Neuronal stem cell (in vitro differentiated cells): ENCODE data around the gene DGKQ.

Source experiments
- DNase-seq: peaks from one replicate; pipeline ENCODE4 v3.0.0-alpha.2; 2013; ENCODE audit warnings: low spot score
- H2AFZ ChIP-seq: one replicate; pipeline ENCODE4 v1.6.1; 2013; ENCODE audit warnings: mild to moderate bottlenecking, low read length, inconsistent platforms
- H2AK5ac ChIP-seq: 2 replicates; pipeline ENCODE4 v1.6.1; 2013; ENCODE audit warnings: low read depth, mild to moderate bottlenecking, inconsistent platforms, low read length, moderate library complexity, mixed read lengths
- H2BK120ac ChIP-seq: 2 replicates; pipeline ENCODE4 v1.6.1; 2013; ENCODE audit warnings: low read depth, mild to moderate bottlenecking, inconsistent platforms, low read length, moderate library complexity, mixed read lengths
- H2BK12ac ChIP-seq: one replicate; pipeline ENCODE4 v1.6.1; 2013; ENCODE audit warnings: low read length, inconsistent platforms
- H2BK15ac ChIP-seq: 2 replicates; pipeline ENCODE4 v1.6.1; 2013; ENCODE audit warnings: mild to moderate bottlenecking, low read length, inconsistent platforms, mixed read lengths
- H2BK5ac ChIP-seq: one replicate; pipeline ENCODE4 v1.6.1; 2013; ENCODE audit warnings: inconsistent platforms, mild to moderate bottlenecking, low read length, moderate library complexity
- H3K14ac ChIP-seq: one replicate; pipeline ENCODE4 v1.6.1; 2013; ENCODE audit warnings: low read length, inconsistent platforms
- H3K18ac ChIP-seq: 2 replicates; pipeline ENCODE4 v1.6.1; 2013; ENCODE audit warnings: low read length, inconsistent platforms
- H3K23ac ChIP-seq: 2 replicates; pipeline ENCODE4 v1.6.1; 2013; ENCODE audit warnings: low read depth, mild to moderate bottlenecking, mixed read lengths, low read length, inconsistent platforms; ENCODE audit not compliant: poor library complexity
- H3K27ac ChIP-seq: replicated peaks from 3 replicates; pipeline ENCODE4 v1.5.1; 2013; ENCODE audit warnings: low read length, inconsistent platforms
- H3K27me3 ChIP-seq, 3 experiments: 2 replicates each; pipeline ENCODE4 v1.6.1; 2013; ENCODE audit warnings: low read length in 3 of 3, mild to moderate bottlenecking in 2 of 3, inconsistent platforms in 1 of 3, low read depth in 1 of 3, mixed read lengths in 1 of 3, moderate library complexity in 1 of 3; ENCODE audit not compliant: control insufficient read depth in 3 of 3, insufficient read depth in 3 of 3
- H3K36me3 ChIP-seq, 2 donors: replicated peaks in 1 of 2; 2 replicates each; pipeline ENCODE4 v1.6.1; 2013; ENCODE audit warnings: low read length in 2 of 2; ENCODE audit not compliant: control insufficient read depth in 2 of 2, insufficient read depth in 2 of 2
- H3K4ac ChIP-seq: 2 replicates; pipeline ENCODE4 v1.6.1; 2013; ENCODE audit warnings: inconsistent platforms, mild to moderate bottlenecking, low read length, moderate library complexity
- H3K4me1 ChIP-seq, 2 donors: 1 replicate in 1 of 2; 2 replicates in 1 of 2; pipeline ENCODE4 v1.6.1; 2013; ENCODE audit warnings: low read length in 2 of 2, low read depth in 1 of 2; ENCODE audit not compliant: control insufficient read depth in 2 of 2, insufficient read depth in 1 of 2
- H3K4me2 ChIP-seq: one replicate; pipeline ENCODE4 v1.6.1; 2013; ENCODE audit warnings: mild to moderate bottlenecking, low read length, inconsistent platforms; ENCODE audit not compliant: insufficient read depth, poor library complexity, severe bottlenecking
- H3K4me3 ChIP-seq, 2 donors: 2 replicates each; pipeline ENCODE4 v1.5.1; 2013; ENCODE audit warnings: low read length in 2 of 2, mild to moderate bottlenecking in 2 of 2, inconsistent platforms in 1 of 2, moderate library complexity in 1 of 2
- H3K79me1 ChIP-seq: one replicate; pipeline ENCODE4 v1.6.1; 2013; ENCODE audit warnings: low read depth, mild to moderate bottlenecking, inconsistent platforms, low read length, moderate library complexity
- H3K9ac ChIP-seq: one replicate; pipeline ENCODE4 v1.6.1; 2013; ENCODE audit warnings: mild to moderate bottlenecking, low read depth, low read length, inconsistent platforms; ENCODE audit not compliant: poor library complexity
- H3K9me3 ChIP-seq, 2 donors: replicated peaks in 1 of 2; 2 replicates each; pipeline versions ENCODE3 to v1.6.1; 2013; ENCODE audit warnings: low read length in 2 of 2, mild to moderate bottlenecking in 2 of 2, inconsistent platforms in 1 of 2, low read depth in 1 of 2, mixed read lengths in 1 of 2, moderate library complexity in 1 of 2; ENCODE audit not compliant: control insufficient read depth in 2 of 2, insufficient read depth in 1 of 2
- H4K8ac ChIP-seq: one replicate; pipeline ENCODE4 v1.6.1; 2013; ENCODE audit warnings: low read depth, mild to moderate bottlenecking, inconsistent platforms, low read length, moderate library complexity
- H4K91ac ChIP-seq: one replicate; pipeline ENCODE4 v1.6.1; 2013; ENCODE audit warnings: low read length, low read depth, mild to moderate bottlenecking, inconsistent platforms; ENCODE audit not compliant: poor library complexity
- WGBS, 2 donors: extraction: QIAGEN DNeasy Blood & Tissue Kit; methylation state at CpG; one replicate each; pipeline ENCODE4 v1.1.7; 2013; ENCODE audit warnings: missing lambda C conversion rate in 2 of 2, mixed read lengths in 1 of 2; ENCODE audit not compliant: insufficient read length in 2 of 2, insufficient replicate concordance in 1 of 2; ENCODE audit errors: extremely low coverage in 2 of 2; 5-methylcytosine and 5-hydroxymethylcytosine counted together

Gene DGKQ

DNA sequence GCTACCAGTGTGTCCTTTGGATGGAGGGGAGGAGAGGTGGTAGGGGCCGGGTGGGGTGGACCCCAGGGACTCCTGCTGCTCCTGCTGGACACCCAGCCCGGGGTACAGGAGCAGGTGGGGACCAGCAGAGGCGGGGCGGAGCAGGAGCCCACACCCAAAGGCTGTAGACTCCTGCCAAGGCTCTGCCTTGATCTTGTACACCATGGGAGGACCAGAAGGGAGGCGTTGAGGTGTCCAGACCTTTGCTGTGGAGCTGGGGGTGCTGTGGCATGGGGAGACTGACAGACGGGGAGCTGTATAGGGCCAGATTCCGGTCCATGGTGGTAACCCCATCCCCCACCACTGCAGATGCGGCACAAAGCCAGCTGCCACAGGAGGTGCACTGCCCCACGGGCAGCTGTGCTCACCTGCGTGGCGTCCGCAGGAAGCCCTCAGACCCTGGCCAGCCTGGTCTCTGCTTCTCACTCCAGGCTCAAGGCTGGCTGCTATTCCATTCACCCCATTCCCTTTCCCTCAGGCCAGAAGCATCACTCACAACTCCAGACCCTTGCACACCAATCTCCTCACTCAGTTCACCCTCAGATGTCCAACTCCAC lies 24.8 kb upstream of the DGKQ start:
- Histone ChIP-seq H2AFZ (no peak overlapping the region), H3K4me2 (no peak overlapping the region), H3K4ac (no peak overlapping the region), H2BK12ac (no peak overlapping the region), H2BK120ac (peak overlapping the region; percentile 96), H2BK5ac (peak overlapping the region; percentile 90), H3K36me3 (no peaks in the 10 kb centered on the region), H2AK5ac (peak overlapping the region; percentile 81), H4K8ac (no peak overlapping the region), H3K18ac (peak overlapping the region; percentile 20), H3K23ac (peak overlapping the region; percentile 44), H3K9ac (peak overlapping the region; percentile 21), H3K27me3 (peaks cover 24 to 70% (median 65%) of the 10 kb centered on the region in 3 experiments), H3K14ac (no peak overlapping the region), H4K91ac (no peak overlapping the region), H3K79me1 (peaks cover 2% of the 10 kb centered on the region), H2BK15ac (peak overlapping the region; percentile 81), H3K27ac (no peak overlapping the region), H3K9me3 (peaks cover 2 to 6% of the 10 kb centered on the region in 2 donors), H3K4me1 (peaks cover 6 to 10% of the 10 kb centered on the region in 2 donors), H3K4me3 (peak overlapping the region in 1 of 2 donors; percentile 19)
- DNase-seq = no peak
- WGBS, 2 donors = no CpG with 5 or more reads among the region's 12 CpGs

DNA sequence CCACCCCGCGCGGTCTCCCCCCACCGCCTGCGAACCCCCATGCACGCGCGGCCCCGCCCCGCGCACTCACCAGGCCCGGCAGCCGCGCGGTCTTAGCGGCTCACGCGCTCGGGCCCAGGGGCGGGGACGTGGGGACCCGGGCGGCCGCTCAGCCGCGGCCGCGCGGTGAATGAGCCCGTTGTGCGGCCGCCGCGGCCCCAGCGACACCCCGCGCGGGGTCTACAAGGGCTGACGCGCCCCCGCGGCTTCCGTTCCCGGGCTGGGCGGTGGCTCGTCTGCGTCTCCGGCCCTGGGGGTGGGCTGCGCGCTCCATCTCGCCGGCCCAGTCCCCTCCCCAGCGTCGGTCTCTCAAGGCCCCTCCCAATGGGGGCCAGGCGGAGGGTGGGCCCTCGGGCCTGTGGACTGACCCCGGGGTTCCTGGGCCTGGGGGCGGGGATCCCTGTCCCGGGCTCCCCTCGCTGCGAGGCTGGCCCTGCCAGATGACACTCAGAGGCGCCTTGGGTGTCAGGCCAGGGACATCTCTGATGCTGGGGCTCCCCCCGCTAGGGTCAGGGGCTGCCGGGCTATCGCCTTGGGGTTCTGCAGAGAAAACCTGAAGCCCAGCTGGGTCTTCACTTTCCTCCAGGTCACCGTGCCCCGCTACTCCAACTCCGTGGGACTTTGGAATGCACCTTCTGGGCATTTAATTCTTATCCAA lies 24.2 kb upstream of the DGKQ start:
- Histone ChIP-seq H3K4me1 (peaks cover 6 to 16% of the 10 kb centered on the region in 2 donors), H3K9ac (no peak overlapping the region), H2AFZ (peak overlapping the region; percentile 88), H3K4ac (no peak overlapping the region), H2BK120ac (peak overlapping the region; percentile 72), H3K18ac (peak overlapping the region; percentile 91), H3K27me3 (peaks cover 20 to 65% (median 59%) of the 10 kb centered on the region in 3 experiments), H2AK5ac (peak overlapping the region; percentile 53), H3K4me2 (peak overlapping the region; percentile 69), H2BK15ac (no peak overlapping the region), H3K36me3 (no peaks in the 10 kb centered on the region), H3K14ac (peak overlapping the region; percentile 71), H3K9me3 (peaks cover 2 to 6% of the 10 kb centered on the region in 2 donors), H4K91ac (no peak overlapping the region), H2BK12ac (no peak overlapping the region), H4K8ac (no peak overlapping the region), H2BK5ac (peak overlapping the region; percentile 90), H3K79me1 (peaks cover 2% of the 10 kb centered on the region), H3K27ac (no peak overlapping the region), H3K4me3 (peak overlapping the region in 1 of 2 donors; percentile 74), H3K23ac (peak overlapping the region; percentile 80)
- WGBS, 2 donors = no CpG with 5 or more reads among the region's 68 CpGs
- DNase-seq = no peak

DNA sequence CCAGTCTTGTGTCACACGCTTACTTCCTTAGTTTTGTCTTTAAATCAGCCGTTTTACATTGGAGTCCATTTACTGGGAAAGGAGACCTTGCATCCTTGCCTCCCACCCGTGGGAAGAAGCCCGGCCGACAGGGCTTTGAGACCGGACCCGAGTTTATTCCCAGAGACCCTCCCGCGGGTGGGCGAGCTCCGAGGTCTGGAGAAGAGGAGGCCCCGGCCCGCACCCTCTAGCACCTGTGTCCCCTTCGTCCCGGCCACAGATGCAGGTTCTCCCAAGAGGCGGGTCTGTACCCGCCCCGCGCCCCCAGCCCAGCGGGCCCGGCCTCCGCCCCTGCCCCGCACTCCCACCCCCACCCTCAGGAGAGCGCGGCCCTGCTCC lies 23.6 kb upstream of the DGKQ start:
- Histone ChIP-seq H2BK12ac (no peak overlapping the region), H2BK120ac (no peak overlapping the region), H2AFZ (peak overlapping the region; percentile 88), H3K4me2 (peak overlapping the region; percentile 69), H3K18ac (peak overlapping the region; percentile 48), H3K9ac (no peak overlapping the region), H2BK5ac (no peak overlapping the region), H2BK15ac (no peak overlapping the region), H4K91ac (no peak overlapping the region), H3K27ac (no peak overlapping the region), H3K36me3 (no peaks in the 10 kb centered on the region), H3K27me3 (peaks cover 14 to 59% (median 54%) of the 10 kb centered on the region in 3 experiments), H3K14ac (no peak overlapping the region), H3K79me1 (peaks cover 2% of the 10 kb centered on the region), H4K8ac (no peak overlapping the region), H3K23ac (no peak overlapping the region), H3K4me3 (no peak overlapping the region), H2AK5ac (peak overlapping the region; percentile 84), H3K4ac (no peak overlapping the region), H3K4me1 (peaks cover 4 to 21% of the 10 kb centered on the region in 2 donors), H3K9me3 (peaks cover 2 to 6% of the 10 kb centered on the region in 2 donors)
- DNase-seq = no peak
- WGBS, 2 donors = no CpG with 5 or more reads among the region's 25 CpGs
